HepG2 (cell line): Measurements from ENCODE around the gene PCDH17.

Source experiments
- MYC ChIP-seq: sonication (generic); formaldehyde crosslinking; IDR thresholded peaks from 2 replicates; pipeline ENCODE4 v1.9.0; 2021; ENCODE audit warnings: missing genetic modification reagents, borderline replicate concordance
- ZSCAN30 ChIP-seq: sonication (generic); formaldehyde crosslinking; IDR thresholded peaks from 2 replicates; pipeline ENCODE4 v1.5.0; 2020; ENCODE audit warnings: mild to moderate bottlenecking, missing genetic modification reagents
- TF ChIP-seq, protein P1 (sequence below): IDR thresholded peaks from 2 replicates; pipeline ENCODE4 v1.6.1; 2016; ENCODE audit warnings: control low read depth

DNA sequence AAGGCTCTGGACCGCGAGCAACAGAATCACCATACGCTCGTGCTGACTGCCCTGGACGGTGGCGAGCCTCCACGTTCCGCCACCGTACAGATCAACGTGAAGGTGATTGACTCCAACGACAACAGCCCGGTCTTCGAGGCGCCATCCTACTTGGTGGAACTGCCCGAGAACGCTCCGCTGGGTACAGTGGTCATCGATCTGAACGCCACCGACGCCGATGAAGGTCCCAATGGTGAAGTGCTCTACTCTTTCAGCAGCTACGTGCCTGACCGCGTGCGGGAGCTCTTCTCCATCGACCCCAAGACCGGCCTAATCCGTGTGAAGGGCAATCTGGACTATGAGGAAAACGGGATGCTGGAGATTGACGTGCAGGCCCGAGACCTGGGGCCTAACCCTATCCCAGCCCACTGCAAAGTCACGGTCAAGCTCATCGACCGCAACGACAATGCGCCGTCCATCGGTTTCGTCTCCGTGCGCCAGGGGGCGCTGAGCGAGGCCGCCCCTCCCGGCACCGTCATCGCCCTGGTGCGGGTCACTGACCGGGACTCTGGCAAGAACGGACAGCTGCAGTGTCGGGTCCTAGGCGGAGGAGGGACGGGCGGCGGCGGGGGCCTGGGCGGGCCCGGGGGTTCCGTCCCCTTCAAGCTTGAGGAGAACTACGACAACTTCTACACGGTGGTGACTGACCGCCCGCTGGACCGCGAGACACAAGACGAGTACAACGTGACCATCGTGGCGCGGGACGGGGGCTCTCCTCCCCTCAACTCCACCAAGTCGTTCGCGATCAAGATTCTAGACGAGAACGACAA, 1.8 kb downstream of the PCDH17 start:
- TF ChIP-seq MYC (CRISPR knock-in tag) (no peak), ZSCAN30 (CRISPR knock-in tag) (no peak)
- TF ChIP-seq, protein P1, sequence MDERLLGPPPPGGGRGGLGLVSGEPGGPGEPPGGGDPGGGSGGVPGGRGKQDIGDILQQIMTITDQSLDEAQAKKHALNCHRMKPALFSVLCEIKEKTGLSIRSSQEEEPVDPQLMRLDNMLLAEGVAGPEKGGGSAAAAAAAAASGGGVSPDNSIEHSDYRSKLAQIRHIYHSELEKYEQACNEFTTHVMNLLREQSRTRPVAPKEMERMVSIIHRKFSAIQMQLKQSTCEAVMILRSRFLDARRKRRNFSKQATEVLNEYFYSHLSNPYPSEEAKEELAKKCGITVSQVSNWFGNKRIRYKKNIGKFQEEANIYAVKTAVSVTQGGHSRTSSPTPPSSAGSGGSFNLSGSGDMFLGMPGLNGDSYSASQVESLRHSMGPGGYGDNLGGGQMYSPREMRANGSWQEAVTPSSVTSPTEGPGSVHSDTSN: no peak
